OCI-M2 (cell line): ENCODE data around the gene FCHSD1.

Experiments used
- DNase-seq: peaks from one replicate; lab custom pipeline; 2025; ENCODE audit not compliant: unreplicated experiment; lab: John Stamatoyannopoulos, UW

Gene FCHSD1

GRCh38 chr5:141650851-141651727 lies at the start of gene FCHSD1:
Gene FCHSD1, minus strand, starts transcription at chr5:141651418. Its CDS starts 50 bp downstream, at chr5:141651368.
- DNase-seq, result peak; percentile 18

DNA sequence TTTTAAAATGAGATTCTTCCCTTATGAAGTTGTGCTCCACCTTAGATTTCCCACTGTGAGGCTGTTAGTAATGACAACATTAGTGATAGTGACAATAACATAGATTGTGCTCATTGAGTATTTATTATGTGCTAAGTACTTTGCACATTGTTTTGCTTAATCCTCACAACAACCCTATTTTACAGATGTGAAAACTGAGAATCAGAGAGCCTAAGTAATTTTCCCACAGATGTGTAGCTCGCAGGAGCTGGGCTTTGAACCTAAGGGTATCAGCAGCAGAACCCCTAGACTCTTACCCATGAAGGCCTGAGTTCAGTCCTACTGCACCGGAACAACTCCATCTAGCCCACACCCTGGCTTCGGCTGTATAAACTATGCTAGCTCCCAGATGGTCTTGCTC lies 46.4 kb upstream of the FCHSD1 start:
- no peak for DNase-seq

GRCh38 chr5:141696431-141696830 lies 45.2 kb upstream of the FCHSD1 start:
- DNase-seq, result no peak

DNA sequence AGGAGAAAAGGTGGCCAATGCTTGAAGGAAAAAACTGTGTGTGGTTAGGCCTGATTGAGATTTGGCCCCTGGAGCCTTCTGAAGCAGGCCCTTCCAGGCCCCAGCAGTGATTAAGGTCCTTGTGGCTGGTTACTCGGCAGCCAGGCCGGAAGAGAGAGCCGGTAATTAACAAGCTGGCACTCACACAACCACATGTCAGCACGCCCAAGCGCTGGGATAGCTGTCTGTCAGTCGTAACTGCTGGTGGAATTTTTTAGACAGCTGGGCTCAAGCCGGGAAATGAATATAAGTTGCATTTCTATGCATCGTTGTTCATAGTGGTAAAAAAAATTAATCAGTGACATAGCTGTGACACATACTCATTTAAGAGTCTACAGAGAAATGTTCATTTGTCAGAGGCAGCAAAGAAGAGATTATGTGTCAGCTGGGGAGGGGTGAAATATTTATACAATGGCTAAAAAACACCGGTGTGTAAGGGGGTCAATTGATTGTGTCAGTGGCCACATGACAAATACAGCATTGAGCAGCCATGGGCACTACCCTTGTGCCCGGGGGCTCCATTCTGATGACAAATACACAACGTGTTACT lies 44.5 kb upstream of the FCHSD1 start:
- no peak for DNase-seq

GRCh38 chr5:141694479-141694878 lies 43.3 kb upstream of the FCHSD1 start:
- no peak for DNase-seq

- DNase-seq, result no peak
These were observed 41.9 kb upstream of the FCHSD1 start for GRCh38 chr5:141692919-141693725.

- no peak for DNase-seq
These were observed 41.3 kb upstream of the FCHSD1 start for GRCh38 chr5:141692533-141692888.

GRCh38 chr5:141691867-141692532 lies 40.8 kb upstream of the FCHSD1 start:
- DNase-seq, result peak; percentile 68

- DNase-seq, result peak; percentile 24
These were observed 40.2 kb upstream of the FCHSD1 start for GRCh38 chr5:141691286-141691866.

DNA sequence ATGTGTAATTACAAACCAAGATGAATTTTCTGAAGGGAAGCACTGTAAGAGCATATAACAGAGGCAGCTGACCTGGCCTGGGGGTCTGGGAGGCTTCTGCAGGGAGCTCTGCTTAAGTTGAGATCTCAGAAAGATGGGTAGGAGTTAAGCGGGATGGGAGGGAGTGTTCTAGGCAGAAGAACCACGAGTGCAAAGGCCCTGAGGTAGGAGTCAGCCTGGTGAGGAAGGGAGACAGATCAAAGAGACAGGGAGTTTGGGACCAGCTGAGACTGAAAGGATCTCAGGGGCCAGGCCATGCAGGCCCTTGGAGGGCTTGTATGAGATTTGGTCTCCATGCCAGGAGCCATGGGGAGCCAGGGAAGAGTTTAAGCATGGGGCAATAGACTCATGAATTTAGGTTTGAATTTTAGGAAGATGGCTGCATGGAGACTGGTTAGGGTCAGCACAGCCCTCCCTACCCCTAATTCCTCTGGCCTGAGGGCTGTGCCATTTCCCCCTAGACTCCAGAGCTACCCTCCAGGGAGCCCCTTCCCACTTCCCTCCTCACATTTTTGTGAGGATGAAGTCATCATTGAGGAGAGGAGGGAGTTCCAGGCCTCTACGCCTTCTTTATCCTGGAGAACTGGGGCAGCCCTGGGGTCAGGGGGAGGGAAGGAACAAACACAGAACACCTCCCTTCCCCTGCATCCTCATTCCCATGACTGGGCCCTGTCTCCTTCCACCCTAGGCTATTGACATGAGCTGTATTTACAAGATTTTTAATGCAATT lies 35.6 kb upstream of the FCHSD1 start:
- DNase-seq, result no peak

- no peak for DNase-seq
These were observed 34.4 kb upstream of the FCHSD1 start for GRCh38 chr5:141685591-141685990.

- no peak for DNase-seq
These were observed 32.5 kb upstream of the FCHSD1 start for GRCh38 chr5:141683596-141684141.

DNA sequence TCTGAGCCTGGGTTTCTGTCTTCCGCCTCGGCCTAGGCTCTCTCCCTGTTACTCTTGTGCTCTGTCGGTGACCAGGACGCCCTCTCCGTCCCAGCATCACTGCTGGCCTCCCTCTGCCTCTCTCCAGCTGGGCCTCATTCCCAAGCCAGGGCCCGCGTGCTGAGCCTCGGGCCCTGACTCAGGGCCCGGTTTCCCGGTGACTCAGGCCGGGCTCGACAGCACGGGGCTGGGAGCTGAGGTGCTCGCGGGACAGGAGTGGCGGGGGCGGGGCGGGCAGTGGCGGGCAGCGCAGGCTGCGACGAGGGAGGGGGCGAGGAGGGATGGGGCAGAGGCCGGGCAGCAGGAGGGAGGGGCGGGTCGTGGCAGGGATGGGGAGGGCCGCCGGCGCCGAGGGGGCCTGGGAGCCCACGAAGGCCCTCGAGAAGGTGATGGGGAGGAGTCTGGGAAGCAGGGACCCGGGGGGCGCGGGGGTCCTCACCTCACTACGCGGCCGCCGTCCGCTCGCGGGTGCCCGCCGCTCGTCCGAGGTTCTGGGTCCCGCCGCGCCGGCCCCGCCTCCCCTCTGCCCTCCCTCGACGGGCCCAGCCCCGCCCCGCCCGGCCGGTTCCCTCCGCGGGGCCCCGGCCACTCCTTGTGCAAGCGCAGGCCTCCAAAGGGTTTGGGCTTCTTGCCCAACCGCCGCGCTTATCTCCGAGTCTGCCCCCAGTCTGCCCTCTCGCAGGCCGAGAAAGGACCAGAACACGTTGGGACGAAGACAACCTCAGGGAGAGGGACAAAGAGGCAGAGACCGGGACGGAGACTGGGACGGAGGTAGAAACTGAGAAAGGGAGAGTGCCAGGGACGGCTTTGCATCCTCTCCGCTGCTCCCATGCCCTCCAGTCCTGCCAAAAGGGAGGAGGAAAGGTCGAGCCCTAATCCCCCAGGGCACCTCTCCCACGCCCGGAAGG lies 30.8 kb upstream of the FCHSD1 start, which contains the start of gene ARAP3:
ARAP3 (minus strand) TSS at position 536 of the 947 bp plus-strand sequence. CDS start 1,744 bp downstream, outside the sequence.
- DNase-seq, result no peak

GRCh38 chr5:141681295-141681694 lies 30.1 kb upstream of the FCHSD1 start:
- no peak for DNase-seq

DNA sequence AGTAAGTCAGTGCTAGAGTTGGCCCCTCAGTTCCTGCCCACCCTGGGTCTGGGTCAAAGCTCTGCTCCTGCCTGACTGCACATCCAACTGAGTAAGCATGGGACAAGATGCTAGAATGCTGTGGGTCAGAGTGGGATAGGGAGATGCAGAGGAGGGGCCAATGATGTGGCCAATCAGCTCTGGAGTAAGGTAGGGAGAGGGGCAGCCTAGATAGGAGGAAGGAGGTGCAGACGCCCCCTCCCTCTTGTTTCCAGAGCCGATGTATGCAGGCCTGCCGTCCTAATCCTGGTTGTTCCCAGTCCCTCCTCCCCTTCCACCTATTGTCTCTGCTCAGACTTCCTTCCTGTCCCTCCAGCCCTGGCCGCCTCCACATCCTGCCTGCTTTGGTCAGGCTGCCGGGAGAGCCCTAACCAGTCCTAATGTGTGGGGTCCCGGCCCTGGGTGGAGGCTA lies 29.6 kb upstream of the FCHSD1 start:
- no peak for DNase-seq

DNA sequence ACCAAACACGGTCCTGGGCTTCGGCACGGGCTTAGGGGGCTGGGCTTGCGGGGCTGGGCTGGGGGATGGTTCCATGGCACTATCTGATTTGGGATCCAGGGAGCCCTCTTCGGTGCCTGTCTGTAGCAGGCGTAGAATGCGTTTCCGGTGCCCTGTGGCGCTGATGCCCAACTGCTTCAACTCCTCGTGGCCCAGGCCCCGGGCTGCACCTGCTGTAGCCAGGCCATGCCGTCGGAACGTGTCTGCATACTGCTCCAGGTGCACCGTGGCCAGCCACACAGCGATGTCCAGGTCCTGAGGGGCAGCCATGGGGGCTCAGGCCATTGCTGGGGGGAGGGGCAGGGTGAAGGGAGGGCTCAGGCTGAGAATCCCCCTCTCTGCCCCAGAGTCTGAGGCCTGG lies 29.0 kb upstream of the FCHSD1 start:
- no peak for DNase-seq

GRCh38 chr5:141677415-141677814 lies 26.2 kb upstream of the FCHSD1 start:
- DNase-seq, result no peak

GRCh38 chr5:141675672-141676071 lies 24.5 kb upstream of the FCHSD1 start:
- no peak for DNase-seq
